GM19035 (cell line): ENCODE results near the gene CX3CL1.
A peak's percentile ranks its signal among the peaks of the same experiment; 100 is the strongest.

Experiments
- ATAC-seq: cut with Tn5 transposase; IDR thresholded peaks from one replicate; pipeline ENCODE4 v1.9.1; 2021; ENCODE audit not compliant: unreplicated experiment

CX3CL1 gene

GRCh38 chr16:57403965-57404817, 31.9 kb downstream of the CX3CL1 start, which contains the start of gene CCL17:
CCL17 (plus strand) TSS chr16:57404767; CDS start chr16:57413933, 9,166 bp downstream.
- no peak for ATAC-seq

- no peak for ATAC-seq
Measured at GRCh38 chr16:57405097-57405496, 32.8 kb downstream of the CX3CL1 start.

DNA sequence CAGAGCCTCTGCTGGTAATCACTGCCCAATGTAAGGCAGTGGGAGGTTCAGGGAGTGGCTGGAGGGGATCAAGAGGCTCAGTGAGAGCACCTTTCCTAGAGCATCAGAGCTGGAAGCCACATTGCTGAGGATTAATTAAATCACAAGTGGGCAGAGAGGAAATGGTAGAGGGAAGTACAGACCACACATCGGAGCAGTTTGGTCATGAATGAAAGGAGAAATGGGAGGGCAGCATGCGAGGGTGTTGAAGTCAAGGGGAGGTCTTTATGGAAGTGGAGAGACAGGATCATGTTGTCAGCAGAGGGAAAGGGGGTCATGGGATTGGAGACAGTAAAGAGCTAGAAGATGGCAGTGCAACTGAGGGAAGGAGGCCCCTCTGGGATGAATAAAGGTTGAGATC, 34.6 kb downstream of the CX3CL1 start:
- ATAC-seq = no peak

- ATAC-seq = no peak
Measured at GRCh38 chr16:57407521-57408353, 35.4 kb downstream of the CX3CL1 start.

- no peak for ATAC-seq
Measured at GRCh38 chr16:57409065-57409464, 36.8 kb downstream of the CX3CL1 start.

GRCh38 chr16:57409870-57410587, 37.7 kb downstream of the CX3CL1 start:
- no peak for ATAC-seq

- ATAC-seq = no peak
Measured at GRCh38 chr16:57411362-57411976, 39.2 kb downstream of the CX3CL1 start.

DNA sequence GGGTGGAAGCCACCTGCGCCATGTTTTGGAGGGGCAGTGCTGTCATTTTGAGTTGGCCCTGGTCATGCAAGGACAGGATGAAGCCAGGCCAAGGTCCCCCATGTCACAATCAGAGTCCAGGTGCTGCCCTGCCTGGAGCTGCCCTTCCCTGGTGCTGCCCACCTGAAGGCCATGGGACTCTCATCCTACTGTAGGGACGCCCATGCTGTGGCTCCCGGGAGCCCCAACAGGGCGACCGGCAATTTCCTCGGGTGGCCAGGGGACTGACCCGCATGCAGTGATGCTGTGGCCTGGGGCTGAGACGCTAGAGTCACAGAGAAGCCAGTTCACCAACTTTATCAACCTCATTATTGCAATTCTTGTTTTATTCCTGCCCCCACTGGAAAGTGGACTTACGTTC, 40.3 kb downstream of the CX3CL1 start:
- no peak for ATAC-seq

- ATAC-seq = peak; percentile 45
Measured at GRCh38 chr16:57413301-57413730, 41.0 kb downstream of the CX3CL1 start.

DNA sequence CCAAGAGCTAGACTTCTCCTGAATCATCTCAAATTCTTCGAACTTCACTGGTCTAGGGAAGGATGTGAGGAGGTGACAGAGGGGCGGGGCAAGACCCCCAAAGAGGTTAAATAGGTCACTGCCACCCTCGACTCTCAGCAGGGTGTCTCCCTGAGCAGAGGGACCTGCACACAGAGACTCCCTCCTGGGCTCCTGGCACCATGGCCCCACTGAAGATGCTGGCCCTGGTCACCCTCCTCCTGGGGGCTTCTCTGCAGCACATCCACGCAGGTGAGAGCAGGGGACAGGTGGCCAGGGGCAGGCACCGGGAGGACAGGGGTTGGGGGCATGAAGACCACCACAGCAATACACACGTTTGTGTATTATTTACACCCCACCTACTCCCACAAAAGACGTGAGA, 41.4 kb downstream of the CX3CL1 start:
- no peak for ATAC-seq

DNA sequence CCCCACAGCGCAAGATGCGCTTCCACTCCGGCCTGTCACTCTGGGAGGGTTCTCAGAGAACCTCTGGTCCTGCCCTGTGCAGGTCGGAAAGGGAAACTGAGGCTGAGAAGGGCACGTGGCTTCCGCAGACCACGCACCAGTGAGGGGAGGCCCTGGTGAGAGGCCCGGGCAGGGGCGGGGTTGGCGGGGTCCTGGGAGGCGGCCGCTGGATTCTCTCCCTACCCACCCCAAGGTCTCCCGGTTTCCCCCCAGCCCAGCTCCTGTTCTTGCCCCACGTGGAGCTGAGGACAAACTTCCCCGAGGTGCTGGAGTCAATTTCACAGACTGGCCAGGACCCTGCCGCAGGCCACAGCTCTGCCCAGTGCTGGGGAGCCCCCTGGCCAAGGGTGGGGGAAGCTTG, 43.8 kb downstream of the CX3CL1 start:
- ATAC-seq = no peak

DNA sequence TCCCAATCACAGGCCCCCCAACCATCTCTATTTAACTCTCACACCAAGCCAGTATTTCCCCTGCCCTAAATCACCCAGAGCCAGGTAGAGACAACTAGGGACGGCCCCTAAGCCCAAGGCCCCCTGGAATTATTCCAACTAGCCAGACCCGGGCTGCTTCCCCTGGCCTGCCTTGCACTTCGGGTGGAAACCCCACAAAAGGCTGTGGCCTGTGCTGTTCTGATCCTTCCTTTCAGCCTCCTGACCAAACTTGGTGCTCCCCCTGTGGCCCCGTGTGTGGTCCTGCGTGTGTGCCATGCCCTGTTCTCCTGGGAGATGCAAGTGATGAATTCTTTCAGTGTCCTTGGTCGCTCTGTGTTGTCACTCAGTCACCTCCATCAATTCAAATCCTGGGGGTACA, 47.2 kb downstream of the CX3CL1 start:
- ATAC-seq = no peak

- ATAC-seq = no peak
Measured at GRCh38 chr16:57422026-57422944, 50.0 kb downstream of the CX3CL1 start.

- ATAC-seq = no peak
Measured at GRCh38 chr16:57423152-57423551, 50.9 kb downstream of the CX3CL1 start.

DNA sequence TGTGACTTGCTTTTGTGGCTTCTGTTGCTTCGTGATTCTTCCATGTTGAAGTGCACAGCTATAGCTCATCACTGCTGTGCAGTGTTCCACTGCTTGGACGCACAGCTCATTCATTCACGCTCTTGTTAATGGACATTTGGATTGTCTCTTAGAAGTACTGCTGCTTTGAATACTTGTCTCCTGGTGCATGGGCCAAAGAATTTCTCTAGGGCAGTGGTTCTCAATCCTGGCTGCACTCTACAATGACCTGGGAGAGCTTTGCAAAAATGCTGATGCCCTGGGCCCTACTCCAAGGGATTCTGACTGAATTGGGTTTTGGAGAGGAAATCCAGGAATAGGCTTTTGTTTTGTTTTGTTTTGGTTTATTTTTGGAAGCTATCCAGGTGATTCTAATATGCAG, 52.3 kb downstream of the CX3CL1 start:
- ATAC-seq = no peak

DNA sequence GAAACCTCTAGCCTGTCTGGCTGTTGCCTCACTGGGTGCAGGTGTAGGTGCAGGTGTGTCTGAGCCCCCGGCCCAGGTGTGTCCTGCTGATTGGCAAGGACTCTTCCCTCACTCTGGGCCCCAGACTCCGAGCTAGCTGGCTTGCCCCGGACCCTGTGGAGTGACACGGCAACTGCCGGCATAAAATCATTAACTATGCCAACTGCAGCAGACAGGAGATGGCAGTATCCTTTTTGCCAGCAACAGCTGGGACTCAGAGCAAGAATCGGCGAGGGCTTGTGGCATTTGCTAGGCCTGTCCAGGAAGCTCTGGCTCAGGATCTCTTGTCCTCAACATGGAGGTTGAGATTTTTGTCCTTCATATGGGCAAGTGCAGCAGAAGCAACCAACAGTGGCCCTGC, 54.1 kb downstream of the CX3CL1 start:
- no peak for ATAC-seq

DNA sequence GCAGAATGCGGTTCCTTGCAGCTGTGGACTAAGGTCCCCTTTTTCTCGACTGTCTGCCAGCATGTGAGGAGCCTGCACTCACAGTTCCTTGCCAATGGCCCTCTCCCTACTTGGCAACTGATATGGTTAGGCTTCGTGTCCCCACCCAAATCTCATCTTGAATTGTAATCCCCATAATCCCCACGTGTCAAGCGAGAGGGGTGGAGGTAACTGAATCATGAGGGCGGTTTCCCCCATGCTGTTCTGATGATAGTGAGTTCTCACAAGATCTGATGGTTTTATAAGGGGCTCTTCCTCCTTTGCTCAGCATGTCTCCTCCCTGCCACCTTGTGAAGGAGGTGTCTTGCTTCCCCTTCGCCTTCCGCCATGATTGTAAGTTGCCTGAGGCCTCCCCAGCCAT, 55.0 kb downstream of the CX3CL1 start:
- no peak for ATAC-seq

GRCh38 chr16:57427824-57428223, 55.5 kb downstream of the CX3CL1 start:
- no peak for ATAC-seq

GRCh38 chr16:57430955-57431354, 58.7 kb downstream of the CX3CL1 start:
- no peak for ATAC-seq

DNA sequence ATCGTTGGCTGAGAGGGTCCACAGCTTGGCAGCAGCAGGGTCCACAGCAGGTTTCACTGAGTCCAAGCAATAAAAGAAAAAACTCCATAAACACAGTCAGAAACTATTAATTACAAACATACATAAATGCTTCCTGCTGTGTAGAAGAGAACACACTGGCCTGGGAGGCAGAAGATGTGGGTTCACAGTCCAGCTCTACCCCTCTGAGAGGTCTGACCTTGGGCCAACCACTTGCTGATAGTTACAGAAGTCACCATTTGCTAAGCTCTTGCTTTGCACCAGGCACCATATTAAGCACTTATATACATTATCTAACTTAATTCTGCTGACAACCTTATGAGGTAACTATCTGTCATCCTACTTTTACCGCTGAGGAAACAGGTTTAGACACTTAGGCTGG, 60.2 kb downstream of the CX3CL1 start:
- ATAC-seq = no peak
